ENCODE results near the gene JAK2.
"Not testable (repeated sequence)": the region's sequence is repeated elsewhere in the genome, so short reads cannot be mapped to it uniquely, and the experiment has no call there.

The JAK2 gene

GRCh38 chr9:5013374-5013773 is 28.3 kb downstream of the JAK2 start:
- peaks cover 9% of the 10 kb centered on the region for H3K4me1 ChIP-seq (ENCODE audit: control insufficient read depth, insufficient read depth, low read length)
- no peak overlapping the region for H3K9ac ChIP-seq (ENCODE audit: low read length)
- no peak overlapping the region for H3K27ac ChIP-seq (ENCODE audit: low read depth, low read length)
- H3K36me3 ChIP-seq (ENCODE audit: control insufficient read depth, insufficient read depth, low read length), result no peaks in the 10 kb centered on the region
- no peak overlapping the region for H3K4me3 ChIP-seq (ENCODE audit: low read length)
- no peaks in the 10 kb centered on the region for H3K27me3 ChIP-seq (ENCODE audit: control insufficient read depth, insufficient read depth, low read length)

- no peak overlapping the region for H3K4me3 ChIP-seq (ENCODE audit: low read length)
- no peaks in the 10 kb centered on the region for H3K27me3 ChIP-seq (ENCODE audit: control insufficient read depth, insufficient read depth, low read length)
- H3K27ac ChIP-seq (ENCODE audit: low read depth, low read length), result no peak overlapping the region
- no peak overlapping the region for H3K9ac ChIP-seq (ENCODE audit: low read length)
- H3K36me3 ChIP-seq (ENCODE audit: control insufficient read depth, insufficient read depth, low read length), result no peaks in the 10 kb centered on the region
- peaks cover 9% of the 10 kb centered on the region for H3K4me1 ChIP-seq (ENCODE audit: control insufficient read depth, insufficient read depth, low read length)
These were observed 30.9 kb downstream of the JAK2 start for GRCh38 chr9:5015934-5016333.

GRCh38 chr9:5025416-5025815 is 40.3 kb downstream of the JAK2 start:
- H3K27ac ChIP-seq (ENCODE audit: low read depth, low read length), result no peak overlapping the region
- no peaks in the 10 kb centered on the region for H3K4me1 ChIP-seq (ENCODE audit: control insufficient read depth, insufficient read depth, low read length)
- H3K4me3 ChIP-seq (ENCODE audit: low read length), result no peak overlapping the region
- H3K27me3 ChIP-seq (ENCODE audit: control insufficient read depth, insufficient read depth, low read length), result no peaks in the 10 kb centered on the region
- H3K36me3 ChIP-seq (ENCODE audit: control insufficient read depth, insufficient read depth, low read length), result peaks cover 7% of the 10 kb centered on the region
- H3K9ac ChIP-seq (ENCODE audit: low read length), result no peak overlapping the region

GRCh38 chr9:5031941-5032340 is 46.9 kb downstream of the JAK2 start:
- not testable (repeated sequence) for H3K4me3 ChIP-seq (ENCODE audit: low read length); H3K36me3 ChIP-seq (ENCODE audit: control insufficient read depth, insufficient read depth, low read length); H3K27me3 ChIP-seq (ENCODE audit: control insufficient read depth, insufficient read depth, low read length); H3K9ac ChIP-seq (ENCODE audit: low read length); H3K27ac ChIP-seq (ENCODE audit: low read depth, low read length); H3K4me1 ChIP-seq (ENCODE audit: control insufficient read depth, insufficient read depth, low read length)

- no peak overlapping the region for H3K27ac ChIP-seq (ENCODE audit: low read depth, low read length)
- no peaks in the 10 kb centered on the region for H3K27me3 ChIP-seq (ENCODE audit: control insufficient read depth, insufficient read depth, low read length)
- H3K9ac ChIP-seq (ENCODE audit: low read length), result no peak overlapping the region
- no peaks in the 10 kb centered on the region for H3K4me1 ChIP-seq (ENCODE audit: control insufficient read depth, insufficient read depth, low read length)
- H3K4me3 ChIP-seq (ENCODE audit: low read length), result no peak overlapping the region
- H3K36me3 ChIP-seq (ENCODE audit: control insufficient read depth, insufficient read depth, low read length), result peaks cover 12% of the 10 kb centered on the region
These were observed 55.8 kb downstream of the JAK2 start for GRCh38 chr9:5040730-5041389.

- no peak overlapping the region for H3K9ac ChIP-seq (ENCODE audit: low read length)
- no peak overlapping the region for H3K4me3 ChIP-seq (ENCODE audit: low read length)
- H3K36me3 ChIP-seq (ENCODE audit: control insufficient read depth, insufficient read depth, low read length), result peaks cover 12% of the 10 kb centered on the region
- no peaks in the 10 kb centered on the region for H3K4me1 ChIP-seq (ENCODE audit: control insufficient read depth, insufficient read depth, low read length)
- no peak overlapping the region for H3K27ac ChIP-seq (ENCODE audit: low read depth, low read length)
- H3K27me3 ChIP-seq (ENCODE audit: control insufficient read depth, insufficient read depth, low read length), result no peaks in the 10 kb centered on the region
These were observed 56.5 kb downstream of the JAK2 start for GRCh38 chr9:5041390-5042115.

- H3K9ac ChIP-seq (ENCODE audit: low read length), result no peak overlapping the region
- H3K27me3 ChIP-seq (ENCODE audit: control insufficient read depth, insufficient read depth, low read length), result no peaks in the 10 kb centered on the region
- H3K4me3 ChIP-seq (ENCODE audit: low read length), result no peak overlapping the region
- H3K36me3 ChIP-seq (ENCODE audit: control insufficient read depth, insufficient read depth, low read length), result peaks cover 12% of the 10 kb centered on the region
- no peaks in the 10 kb centered on the region for H3K4me1 ChIP-seq (ENCODE audit: control insufficient read depth, insufficient read depth, low read length)
- peak overlapping the region; percentile 40 for H3K27ac ChIP-seq (ENCODE audit: low read depth, low read length)
These were observed 57.6 kb downstream of the JAK2 start for GRCh38 chr9:5042661-5043178.

- peaks cover 12% of the 10 kb centered on the region for H3K36me3 ChIP-seq (ENCODE audit: control insufficient read depth, insufficient read depth, low read length)
- H3K9ac ChIP-seq (ENCODE audit: low read length), result no peak overlapping the region
- no peak overlapping the region for H3K4me3 ChIP-seq (ENCODE audit: low read length)
- no peak overlapping the region for H3K27ac ChIP-seq (ENCODE audit: low read depth, low read length)
- no peaks in the 10 kb centered on the region for H3K27me3 ChIP-seq (ENCODE audit: control insufficient read depth, insufficient read depth, low read length)
- no peaks in the 10 kb centered on the region for H3K4me1 ChIP-seq (ENCODE audit: control insufficient read depth, insufficient read depth, low read length)
These were observed 58.3 kb downstream of the JAK2 start for GRCh38 chr9:5043381-5043780.

- no peaks in the 10 kb centered on the region for H3K4me1 ChIP-seq (ENCODE audit: control insufficient read depth, insufficient read depth, low read length)
- no peaks in the 10 kb centered on the region for H3K27me3 ChIP-seq (ENCODE audit: control insufficient read depth, insufficient read depth, low read length)
- H3K36me3 ChIP-seq (ENCODE audit: control insufficient read depth, insufficient read depth, low read length), result peaks cover 12% of the 10 kb centered on the region
- no peak overlapping the region for H3K27ac ChIP-seq (ENCODE audit: low read depth, low read length)
- H3K4me3 ChIP-seq (ENCODE audit: low read length), result no peak overlapping the region
- no peak overlapping the region for H3K9ac ChIP-seq (ENCODE audit: low read length)
These were observed 59.1 kb downstream of the JAK2 start for GRCh38 chr9:5044160-5044559.

- Histone ChIP-seq H3K27ac (ENCODE audit: low read depth, low read length) (no peak overlapping the region), H3K36me3 (ENCODE audit: control insufficient read depth, insufficient read depth, low read length) (no peaks in the 10 kb centered on the region), H3K27me3 (ENCODE audit: control insufficient read depth, insufficient read depth, low read length) (no peaks in the 10 kb centered on the region), H3K4me1 (ENCODE audit: control insufficient read depth, insufficient read depth, low read length) (no peaks in the 10 kb centered on the region), H3K4me3 (ENCODE audit: low read length) (no peak overlapping the region), H3K9ac (ENCODE audit: low read length) (no peak overlapping the region)
These were observed 67.8 kb downstream of the JAK2 start for GRCh38 chr9:5052838-5053237.

GRCh38 chr9:5062631-5063030 is 77.6 kb downstream of the JAK2 start:
- H3K27me3 ChIP-seq (ENCODE audit: control insufficient read depth, insufficient read depth, low read length), result no peaks in the 10 kb centered on the region
- no peak overlapping the region for H3K27ac ChIP-seq (ENCODE audit: low read depth, low read length)
- H3K4me1 ChIP-seq (ENCODE audit: control insufficient read depth, insufficient read depth, low read length), result no peaks in the 10 kb centered on the region
- H3K4me3 ChIP-seq (ENCODE audit: low read length), result no peak overlapping the region
- no peak overlapping the region for H3K9ac ChIP-seq (ENCODE audit: low read length)
- H3K36me3 ChIP-seq (ENCODE audit: control insufficient read depth, insufficient read depth, low read length), result peaks cover 2% of the 10 kb centered on the region

GRCh38 chr9:5072871-5073270 is 87.8 kb downstream of the JAK2 start:
- Histone ChIP-seq H3K36me3 (ENCODE audit: control insufficient read depth, insufficient read depth, low read length) (peaks cover 16% of the 10 kb centered on the region), H3K27ac (ENCODE audit: low read depth, low read length) (no peak overlapping the region), H3K4me1 (ENCODE audit: control insufficient read depth, insufficient read depth, low read length) (no peaks in the 10 kb centered on the region), H3K27me3 (ENCODE audit: control insufficient read depth, insufficient read depth, low read length) (no peaks in the 10 kb centered on the region), H3K4me3 (ENCODE audit: low read length) (no peak overlapping the region), H3K9ac (ENCODE audit: low read length) (no peak overlapping the region)

GRCh38 chr9:5073701-5074100 is 88.6 kb downstream of the JAK2 start:
- Histone ChIP-seq H3K27me3 (ENCODE audit: control insufficient read depth, insufficient read depth, low read length) (no peaks in the 10 kb centered on the region), H3K4me1 (ENCODE audit: control insufficient read depth, insufficient read depth, low read length) (no peaks in the 10 kb centered on the region), H3K27ac (ENCODE audit: low read depth, low read length) (no peak overlapping the region), H3K36me3 (ENCODE audit: control insufficient read depth, insufficient read depth, low read length) (peaks cover 18% of the 10 kb centered on the region), H3K9ac (ENCODE audit: low read length) (no peak overlapping the region), H3K4me3 (ENCODE audit: low read length) (no peak overlapping the region)
